Neural cell (in vitro differentiated cells): ENCODE data around the gene PLOD3. TPM values are rescaled to one million over a fixed set of nuclear protein-coding genes. Genes with fewer than 3 reads are reported as not detected.
A peak's percentile ranks its signal among the peaks of the same experiment; 100 is the strongest.

Source experiments
- H2AFZ ChIP-seq: fragments of 200-600, 300-800 bp; sonication (generic), shearing (Covaris generic); 2 replicates; pipeline ENCODE4 v1.6.0; 2014; ENCODE audit warnings: low read depth, mild to moderate bottlenecking, antibody characterized with exemption, low read length, moderate library complexity
- H3F3A ChIP-seq: fragments of 200-600 bp; shearing (Covaris generic); 2 replicates; pipeline ENCODE4 v1.6.1; 2016; ENCODE audit warnings: mild to moderate bottlenecking, moderate library complexity, mixed read lengths, antibody characterized with exemption, low read length; ENCODE audit not compliant: insufficient read depth, poor library complexity, severe bottlenecking
- H3K27ac ChIP-seq: fragments of 200-600, 300-800 bp; sonication (generic), shearing (Covaris generic); 2 replicates; pipeline ENCODE4 v1.5.1; 2014; ENCODE audit warnings: mild to moderate bottlenecking, low read length, moderate library complexity
- H3K27me3 ChIP-seq: fragments of 300-800, 200-600 bp; sonication (generic), shearing (Covaris generic); 2 replicates; pipeline ENCODE4 v1.6.0; 2014; ENCODE audit warnings: mild to moderate bottlenecking, low read depth, low read length, moderate library complexity; ENCODE audit not compliant: insufficient read depth
- H3K36me3 ChIP-seq: fragments of 300-800, 200-600 bp; sonication (generic), shearing (Covaris generic); 2 replicates; pipeline ENCODE4 v1.5.1; 2014; ENCODE audit warnings: mild to moderate bottlenecking, antibody characterized with exemption, low read length, moderate library complexity; ENCODE audit not compliant: insufficient read depth
- H3K4me2 ChIP-seq: fragments of 300-800, 200-600 bp; sonication (generic), shearing (Covaris generic); 2 replicates; pipeline ENCODE4 v1.6.0; 2014; ENCODE audit warnings: mild to moderate bottlenecking, low read length
- H3K4me3 ChIP-seq: fragments of 300-800, 200-600 bp; sonication (generic), shearing (Covaris generic); 2 replicates; pipeline ENCODE4 v1.5.1; 2014; ENCODE audit warnings: mild to moderate bottlenecking, low read length, moderate library complexity
- H3K79me2 ChIP-seq: fragments of 200-600 bp; shearing (Covaris generic); replicated peaks from 2 replicates; pipeline ENCODE4 v1.6.0; 2014; ENCODE audit warnings: mild to moderate bottlenecking, low read length, moderate library complexity; ENCODE audit not compliant: insufficient read depth
- H3K9ac ChIP-seq: fragments of 300-800, 200-600 bp; sonication (generic), shearing (Covaris generic); 2 replicates; pipeline ENCODE4 v1.6.1; 2016; ENCODE audit warnings: mild to moderate bottlenecking, low read length, mixed read lengths
- H3K9me2 ChIP-seq: fragments of 200-600 bp; shearing (Covaris generic); 2 replicates; pipeline ENCODE4 v1.6.1; 2016; ENCODE audit warnings: mild to moderate bottlenecking, low read length, mixed read lengths; ENCODE audit not compliant: insufficient read depth
- H3K9me3 ChIP-seq: fragments of 200-600, 300-800 bp; sonication (generic), shearing (Covaris generic); 2 replicates; pipeline ENCODE4 v1.6.1; 2016; ENCODE audit warnings: mild to moderate bottlenecking, mixed run types, low read length, moderate library complexity, mixed read lengths
- H4K20me1 ChIP-seq: fragments of 200-600 bp; shearing (Covaris generic); 2 replicates; pipeline ENCODE4 v1.6.1; 2016; ENCODE audit warnings: mild to moderate bottlenecking, mixed run types; ENCODE audit not compliant: insufficient read depth
- CTCF ChIP-seq: fragments of 450-650 bp; IDR thresholded peaks from 2 replicates; pipeline ENCODE4 v1.5.1; 2014; ENCODE audit warnings: antibody characterized with exemption, mild to moderate bottlenecking, moderate library complexity; ENCODE audit not compliant: poor library complexity, severe bottlenecking
- EP300 ChIP-seq: fragments of 450-650 bp; conservative IDR thresholded peaks from 2 replicates; pipeline ENCODE4 v1.6.1; 2014; ENCODE audit warnings: antibody characterized with exemption, mild to moderate bottlenecking, moderate library complexity; ENCODE audit not compliant: poor library complexity, severe bottlenecking
- EZH2 ChIP-seq: fragments of 200-600, 300-800 bp; shearing (Covaris generic), sonication (generic); IDR thresholded peaks from 2 replicates; pipeline ENCODE4 v1.6.1; 2014; ENCODE audit warnings: antibody characterized with exemption, low read length, borderline replicate concordance, mild to moderate bottlenecking; ENCODE audit not compliant: insufficient read depth, poor library complexity, severe bottlenecking
- MXI1 ChIP-seq: fragments of 450-650 bp; conservative IDR thresholded peaks from 2 replicates; pipeline ENCODE4 v1.6.1; 2014; ENCODE audit warnings: antibody characterized with exemption, mild to moderate bottlenecking; ENCODE audit not compliant: poor library complexity, severe bottlenecking
- POLR2AphosphoS5 ChIP-seq: IDR thresholded peaks from 2 replicates; pipeline ENCODE4 v1.6.1; 2012
- RAD21 ChIP-seq: fragments of 450-650 bp; conservative IDR thresholded peaks from 2 replicates; pipeline ENCODE4 v1.6.1; 2014; ENCODE audit warnings: antibody characterized with exemption, mild to moderate bottlenecking, moderate library complexity
- REST ChIP-seq: IDR thresholded peaks from 2 replicates; pipeline ENCODE4 v1.6.1; 2012; ENCODE audit warnings: borderline replicate concordance
- SMC3 ChIP-seq: fragments of 450-650 bp; conservative IDR thresholded peaks from 2 replicates; pipeline ENCODE4 v1.6.1; 2014; ENCODE audit warnings: antibody characterized with exemption, mild to moderate bottlenecking, moderate library complexity; ENCODE audit not compliant: poor library complexity
- TAF1 ChIP-seq: IDR thresholded peaks from 2 replicates; pipeline ENCODE4 v1.6.1; 2012; ENCODE audit warnings: low read depth
- polyA plus RNA-seq: library from polyadenylated mRNA; depleted of rRNA; stranded (reverse); fragments of >200 nt; gene quantifications from 2 replicates; pipeline ENCODE4 v1.2.3, GENCODE V29; 2014

PLOD3 gene
- polyA plus RNA-seq, 1 donor from 2014 or later, result 19.2 TPM

DNA sequence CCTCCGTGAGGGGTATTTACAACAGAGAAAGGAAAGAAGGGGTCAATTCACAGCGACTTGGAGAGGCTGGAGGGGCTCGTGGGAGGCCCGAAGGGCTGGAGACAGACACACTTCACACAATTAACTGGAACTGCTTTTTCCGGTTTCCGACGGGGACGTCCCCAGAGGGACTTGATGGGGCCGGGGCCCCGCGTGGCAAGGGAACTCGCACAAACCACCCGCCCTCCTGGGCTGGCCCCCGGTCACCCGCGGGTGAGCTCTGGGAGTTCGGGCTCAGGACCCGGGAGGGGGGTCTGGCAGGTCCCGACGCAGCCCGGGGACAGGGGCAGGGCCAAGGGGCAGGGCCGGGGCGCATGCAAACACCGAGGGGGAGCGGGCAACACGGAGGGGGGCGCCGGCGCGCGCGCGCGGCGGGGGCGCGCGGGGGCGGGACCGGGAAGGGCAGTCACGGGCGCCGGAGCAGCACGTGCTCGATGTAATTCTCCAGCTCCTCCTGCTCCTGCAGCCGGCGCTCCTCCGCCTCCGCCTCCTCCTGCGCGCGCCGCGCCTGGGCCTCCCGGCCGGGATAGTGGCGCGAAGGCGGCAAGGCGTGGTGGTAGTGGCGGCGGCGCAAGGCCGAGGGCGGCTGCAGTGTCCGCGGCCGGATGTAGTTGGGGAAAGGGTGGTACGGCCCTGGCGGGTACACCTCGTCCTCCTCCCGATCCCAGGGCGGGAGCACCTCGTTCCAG is 54.7 kb downstream of the PLOD3 start:
- Histone ChIP-seq H3K4me2 (no peak overlapping the region), H3F3A (no peaks in the 10 kb centered on the region), H3K9me2 (no peaks in the 10 kb centered on the region), H3K4me3 (peak overlapping the region; percentile 94), H3K36me3 (no peaks in the 10 kb centered on the region), H3K27ac (peak overlapping the region; percentile 57), H3K9me3 (no peaks in the 10 kb centered on the region), H3K79me2 (no peaks in the 10 kb centered on the region), H3K27me3 (peaks cover 11% of the 10 kb centered on the region), H2AFZ (no peak overlapping the region), H3K9ac (peak overlapping the region; percentile 94), H4K20me1 (no peaks in the 10 kb centered on the region)
- no peak for TF ChIP-seq TAF1
- no peak for TF ChIP-seq EP300
- no peak for TF ChIP-seq CTCF
- no peak for TF ChIP-seq RAD21
- no peak for TF ChIP-seq REST
- peak; percentile 67 for TF ChIP-seq MXI1

GRCh38 chr7:101161692-101162471 is 55.5 kb downstream of the PLOD3 start:
- peak overlapping the region; percentile 94 for H3K4me3 ChIP-seq
- no peaks in the 10 kb centered on the region for H3K9me3 ChIP-seq
- peaks cover 5% of the 10 kb centered on the region for H3K27me3 ChIP-seq
- peak overlapping the region; percentile 94 for H3K9ac ChIP-seq
- H4K20me1 ChIP-seq, result no peaks in the 10 kb centered on the region
- no peak overlapping the region for H3K27ac ChIP-seq
- no peaks in the 10 kb centered on the region for H3F3A ChIP-seq
- TF ChIP-seq REST (no peak), EZH2 (no peak), RAD21 (no peak), EP300 (no peak), MXI1 (no peak), SMC3 (no peak), POLR2AphosphoS5 (no peak), TAF1 (no peak), CTCF (no peak)
- H3K36me3 ChIP-seq, result no peaks in the 10 kb centered on the region
- H3K4me2 ChIP-seq, result no peak overlapping the region
- no peak overlapping the region for H2AFZ ChIP-seq
- no peaks in the 10 kb centered on the region for H3K9me2 ChIP-seq
- no peaks in the 10 kb centered on the region for H3K79me2 ChIP-seq
